K562 (cell line): ENCODE measurements around the gene DDX50. TPM values are rescaled to one million over a fixed set of nuclear protein-coding genes. Genes with fewer than 3 reads are reported as not detected.
"Not testable (repeated sequence)": the region's sequence is repeated elsewhere in the genome, so short reads cannot be mapped to it uniquely, and the experiment has no call there.

Experiments used
- ATAC-seq: fragments of 200-7000 bp; cut with Tn5 transposase; 3 replicates; pipeline ENCODE4 v1.9.1; 2020; ENCODE audit warnings: moderate library complexity
- BruUV-seq: library from RNA; stranded (reverse); fragments of 400-500 nt; replicated peaks from 2 replicates; lab custom pipeline; 2021; lab: Mats Ljungman, UMichigan
- CTCF ChIA-PET: fragments of 300-600 bp; formaldehyde crosslinking; extraction: SDS; loops from one replicate; lab custom pipeline; 2021; ENCODE audit warnings: low intra/inter-chr PET ratio; lab: Yijun Ruan, JAX
- POLR2A ChIA-PET: fragments of 300-600, 350-650 bp; sonication (Branson Sonifier 250); formaldehyde crosslinking; extraction: SDS; loops from one replicate; lab custom pipeline; 2021; ENCODE audit warnings: antibody characterized with exemption, inconsistent platforms; lab: Yijun Ruan, JAX
- DNase-seq, 4 experiments: peaks; one replicate each; pipeline versions ENCODE4 v3.0.0 to v3.0.0-alpha.2; 2011 to 2018; ENCODE audit warnings: low spot score in 3 of 4, mixed read lengths in 3 of 4; ENCODE audit errors: extremely low read depth in 1 of 4
- FAIRE-seq: peaks from 2 replicates; lab custom pipeline; 2011; peaks lifted over from hg19 to GRCh38; lab: Jason Lieb, UNC
- H2AFZ ChIP-seq: 2 replicates; pipeline ENCODE4 v1.6.0; 2011; ENCODE audit warnings: low read depth, low read length, control low read depth, inconsistent platforms
- H3K27ac ChIP-seq: fragments of 200-600 bp; 3 replicates; pipeline ENCODE4 v1.8.0; 2011; ENCODE audit warnings: low read depth, mild to moderate bottlenecking, control low read depth, inconsistent platforms, low read length, moderate library complexity, mixed read lengths; ENCODE audit errors: extremely low read depth
- H3K27me3 ChIP-seq, 2 experiments: fragments of 300-600 bp in 1 of 2; 2 replicates in 1 of 2; 3 replicates in 1 of 2; pipeline versions ENCODE4 v1.6.0 to v1.8.0; 2011; ENCODE audit warnings: inconsistent platforms in 2 of 2, low read length in 2 of 2, mild to moderate bottlenecking in 1 of 2, mixed read lengths in 1 of 2, moderate library complexity in 1 of 2; ENCODE audit not compliant: control insufficient read depth in 2 of 2, insufficient read depth in 2 of 2
- H3K36me3 ChIP-seq: fragments of 300-600 bp; 3 replicates; pipeline ENCODE4 v1.8.0; 2011; ENCODE audit warnings: mild to moderate bottlenecking, low read length, inconsistent platforms; ENCODE audit not compliant: control insufficient read depth, insufficient read depth
- H3K4me1 ChIP-seq, 2 experiments: fragments of 200-600 bp in 1 of 2; replicated peaks in 1 of 2; 2 replicates in 1 of 2; 3 replicates in 1 of 2; pipeline versions ENCODE4 v1.5.1 to v1.8.0; 2011; ENCODE audit warnings: inconsistent platforms in 2 of 2, low read length in 2 of 2, mild to moderate bottlenecking in 1 of 2, mixed read lengths in 1 of 2, moderate library complexity in 1 of 2; ENCODE audit not compliant: control insufficient read depth in 2 of 2, insufficient read depth in 2 of 2
- H3K4me2 ChIP-seq: 2 replicates; pipeline ENCODE4 v1.6.1; 2011; ENCODE audit warnings: low read length, control low read depth, inconsistent platforms, mixed read lengths; ENCODE audit not compliant: insufficient read depth
- H3K4me3 ChIP-seq: fragments of 200-600 bp; sonication (generic), shearing (Covaris generic); 2 replicates; pipeline ENCODE4 v1.5.1; 2016; ENCODE audit warnings: control low read depth, inconsistent platforms
- H3K79me2 ChIP-seq: fragments of 200-600 bp; 3 replicates; pipeline ENCODE4 v1.8.0; 2011; ENCODE audit warnings: low read length, inconsistent platforms; ENCODE audit not compliant: control insufficient read depth, insufficient read depth
- H3K9ac ChIP-seq, 2 experiments: 2 replicates each; pipeline versions ENCODE4 v1.6.0 to v1.6.1; 2011; ENCODE audit warnings: low read depth in 2 of 2, low read length in 2 of 2, control low read depth in 1 of 2, inconsistent platforms in 1 of 2, mild to moderate bottlenecking in 1 of 2, mixed read lengths in 1 of 2; ENCODE audit not compliant: insufficient read depth in 1 of 2
- H3K9me1 ChIP-seq: one replicate; pipeline ENCODE4 v1.6.0; 2011; ENCODE audit warnings: inconsistent platforms, mild to moderate bottlenecking, low read length, moderate library complexity; ENCODE audit not compliant: control insufficient read depth, insufficient read depth
- H3K9me3 ChIP-seq: replicated peaks from 2 replicates; pipeline ENCODE4 v1.5.1; 2011; ENCODE audit warnings: low read depth, low read length, inconsistent platforms; ENCODE audit not compliant: control insufficient read depth, insufficient read depth
- H4K20me1 ChIP-seq: replicated peaks from 2 replicates; pipeline ENCODE4 v1.6.1; 2011; ENCODE audit warnings: low read length, inconsistent platforms, mixed read lengths; ENCODE audit not compliant: control insufficient read depth, insufficient read depth
- BDP1 ChIP-seq: IDR thresholded peaks from 3 replicates; pipeline ENCODE4 v1.6.1; 2011; ENCODE audit not compliant: insufficient read length, insufficient read depth
- HEY1 ChIP-seq: fragments of 250-450 bp; sonication (Bioruptor Pico); IDR thresholded peaks from 2 replicates; pipeline ENCODE4 v1.5.0; 2020; ENCODE audit warnings: mild to moderate bottlenecking, moderate library complexity, borderline replicate concordance
- HOXB6 ChIP-seq: fragments of 250-450 bp; sonication (Bioruptor Pico); IDR thresholded peaks from 2 replicates; pipeline ENCODE4 v1.5.1; 2022; ENCODE audit warnings: mild to moderate bottlenecking, borderline replicate concordance
- NRF1 ChIP-seq, 2 experiments: fragments of 450-650 bp; IDR thresholded peaks in 1 of 2; conservative IDR thresholded peaks in 1 of 2; 2 replicates each; pipeline ENCODE4 v1.6.1; 2014; ENCODE audit warnings: mild to moderate bottlenecking in 2 of 2
- POLR2A ChIP-seq: fragments of 450-650 bp; conservative IDR thresholded peaks from 2 replicates; pipeline ENCODE4 v1.6.1; 2016
- PPARD ChIP-seq: fragments of 250-450 bp; sonication (Bioruptor Pico); IDR thresholded peaks from 2 replicates; pipeline ENCODE4 v1.8.0; 2022; ENCODE audit warnings: inconsistent platforms, mild to moderate bottlenecking, moderate library complexity
- PURB ChIP-seq: sonication (generic); formaldehyde crosslinking; IDR thresholded peaks from 2 replicates; pipeline ENCODE4 v1.9.0; 2021; ENCODE audit warnings: low read depth, mild to moderate bottlenecking, missing genetic modification reagents
- RFX1 ChIP-seq: fragments of 450-650 bp; IDR thresholded peaks from 2 replicates; pipeline ENCODE4 v1.6.1; 2016; ENCODE audit warnings: mild to moderate bottlenecking, moderate library complexity
- SIRT6 ChIP-seq: IDR thresholded peaks from one replicate; pipeline ENCODE4 v1.6.1; 2012; ENCODE audit warnings: low read depth, mild to moderate bottlenecking, control low read depth, inconsistent platforms, low read length, moderate library complexity
- ZKSCAN1 ChIP-seq: fragments of 150-350 bp; IDR thresholded peaks from 2 replicates; pipeline ENCODE4 v1.6.1; 2016; ENCODE audit warnings: low read depth, low read length
- ZNF507 ChIP-seq: conservative IDR thresholded peaks from 2 replicates; pipeline ENCODE4 v1.6.1; 2017; ENCODE audit warnings: missing genetic modification characterization, missing compliant biosample characterization
- whole genome bisulfite sequencing: fragments of 100-300 bp; shearing (Covaris generic); methylation state at CpG from one replicate; pipeline ENCODE4 v1.1.6; 2016; ENCODE audit warnings: low coverage, mixed read lengths; ENCODE audit not compliant: insufficient coverage; ENCODE audit errors: missing lambda C conversion rate; 5-methylcytosine and 5-hydroxymethylcytosine counted together
- in situ Hi-C: fragments of 300-500 bp; cut with MboI; formaldehyde crosslinking; loops from 4 replicates; pipeline ENCODE4 v1.15.0; 2018; ENCODE audit warnings: inconsistent platforms, mixed read lengths
- intact Hi-C: fragments of 100-400 bp; cut with micrococcal nuclease; formaldehyde crosslinking; loops from 2 replicates; pipeline ENCODE4 v1.14.2; 2022
- polyA plus RNA-seq, 8 experiments: library from polyadenylated mRNA; depleted of rRNA in 4 of 8; stranded (reverse) in 5 of 8; unstranded in 3 of 8; fragments of >200 nt; fragmentation: Nextera tagmentation in 2 of 8; fragmentation: Illumina TruSeq in 1 of 8; extraction: Ambion mirVana in 2 of 8; extraction: Trizol in 1 of 8; gene quantifications; 2 replicates each; pipeline versions ENCODE4 v1.2.1 to v1.2.3, GENCODE V29; 2011 to 2014; ENCODE audit warnings: inconsistent platforms in 1 of 8, missing spikeins in 1 of 8
- total RNA-seq, 7 experiments: library from RNA; depleted of rRNA in 6 of 7; stranded (reverse); fragments of >200 nt in 6 of 7; fragmentation: Illumina TruSeq in 2 of 7; extraction: Trizol in 2 of 7; gene quantifications; 2 replicates each; pipeline versions ENCODE4 v1.2.1 to v1.2.3, GENCODE V29; 2011 to 2021; ENCODE audit warnings: low replicate concordance in 1 of 7
- TF ChIP-seq, protein P1 (sequence below): sonication (generic); formaldehyde crosslinking; IDR thresholded peaks from 2 replicates; pipeline ENCODE4 v1.8.1; 2023; ENCODE audit warnings: mild to moderate bottlenecking, missing genetic modification reagents
- TF ChIP-seq, protein P2 (sequence below): sonication (generic); formaldehyde crosslinking; IDR thresholded peaks from 2 replicates; pipeline ENCODE4 v1.8.1; 2023; ENCODE audit warnings: mild to moderate bottlenecking, missing genetic modification reagents, moderate library complexity

DDX50 gene
- total and polyA plus RNA-seq, 9 of the 15 experiments (the other 6 are each of a cell fraction or from before 2014, with no cell fraction given), result 36.7 to 86.8 (median 57.4) TPM

DNA sequence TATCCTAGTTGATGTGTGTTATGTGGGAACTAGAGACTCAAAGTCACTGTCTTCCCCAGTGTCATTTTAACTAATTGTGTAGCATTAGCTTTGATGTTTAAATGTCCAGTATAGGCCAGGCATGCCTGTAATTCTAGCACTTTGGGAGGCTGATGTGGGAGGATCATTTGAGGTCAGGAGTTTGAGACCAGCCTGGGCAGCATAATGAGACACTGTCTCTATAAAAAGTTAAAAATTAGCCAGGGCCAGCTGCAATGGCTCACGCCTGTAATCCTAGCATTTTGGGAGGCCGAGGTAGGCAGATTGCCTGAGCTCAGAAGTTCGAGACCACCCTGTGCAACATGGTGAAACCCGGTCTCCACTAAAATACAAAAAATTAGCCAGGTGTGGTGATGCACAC, 24.4 kb downstream of the DDX50 start (continued):
- TF ChIP-seq, protein P1, sequence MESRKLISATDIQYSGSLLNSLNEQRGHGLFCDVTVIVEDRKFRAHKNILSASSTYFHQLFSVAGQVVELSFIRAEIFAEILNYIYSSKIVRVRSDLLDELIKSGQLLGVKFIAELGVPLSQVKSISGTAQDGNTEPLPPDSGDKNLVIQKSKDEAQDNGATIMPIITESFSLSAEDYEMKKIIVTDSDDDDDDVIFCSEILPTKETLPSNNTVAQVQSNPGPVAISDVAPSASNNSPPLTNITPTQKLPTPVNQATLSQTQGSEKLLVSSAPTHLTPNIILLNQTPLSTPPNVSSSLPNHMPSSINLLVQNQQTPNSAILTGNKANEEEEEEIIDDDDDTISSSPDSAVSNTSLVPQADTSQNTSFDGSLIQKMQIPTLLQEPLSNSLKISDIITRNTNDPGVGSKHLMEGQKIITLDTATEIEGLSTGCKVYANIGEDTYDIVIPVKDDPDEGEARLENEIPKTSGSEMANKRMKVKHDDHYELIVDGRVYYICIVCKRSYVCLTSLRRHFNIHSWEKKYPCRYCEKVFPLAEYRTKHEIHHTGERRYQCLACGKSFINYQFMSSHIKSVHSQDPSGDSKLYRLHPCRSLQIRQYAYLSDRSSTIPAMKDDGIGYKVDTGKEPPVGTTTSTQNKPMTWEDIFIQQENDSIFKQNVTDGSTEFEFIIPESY, result no peak
- TF ChIP-seq PPARD (CRISPR knock-in tag), result no peak
- no peak for TF ChIP-seq HOXB6 (CRISPR knock-in tag)
- no peak for TF ChIP-seq PURB (CRISPR knock-in tag)
- TF ChIP-seq RFX1, result no peak
- TF ChIP-seq, protein P2, sequence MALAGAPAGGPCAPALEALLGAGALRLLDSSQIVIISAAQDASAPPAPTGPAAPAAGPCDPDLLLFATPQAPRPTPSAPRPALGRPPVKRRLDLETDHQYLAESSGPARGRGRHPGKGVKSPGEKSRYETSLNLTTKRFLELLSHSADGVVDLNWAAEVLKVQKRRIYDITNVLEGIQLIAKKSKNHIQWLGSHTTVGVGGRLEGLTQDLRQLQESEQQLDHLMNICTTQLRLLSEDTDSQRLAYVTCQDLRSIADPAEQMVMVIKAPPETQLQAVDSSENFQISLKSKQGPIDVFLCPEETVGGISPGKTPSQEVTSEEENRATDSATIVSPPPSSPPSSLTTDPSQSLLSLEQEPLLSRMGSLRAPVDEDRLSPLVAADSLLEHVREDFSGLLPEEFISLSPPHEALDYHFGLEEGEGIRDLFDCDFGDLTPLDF, result no peak
- TF ChIP-seq POLR2A, result no peak
- no peak for TF ChIP-seq SIRT6
- no peak for TF ChIP-seq NRF1 (conservative IDR thresholded peaks at IDR 0.05 in 1 of 2, IDR thresholded peaks at IDR 0.05 in 1 of 2)
- TF ChIP-seq BDP1, result no peak
- no peak for TF ChIP-seq HEY1 (CRISPR knock-in tag)
- no peak for TF ChIP-seq ZNF507 (tag)
- no peak for TF ChIP-seq ZKSCAN1
- TF ChIP-seq, all 486 proteins: peak for 0

DNA sequence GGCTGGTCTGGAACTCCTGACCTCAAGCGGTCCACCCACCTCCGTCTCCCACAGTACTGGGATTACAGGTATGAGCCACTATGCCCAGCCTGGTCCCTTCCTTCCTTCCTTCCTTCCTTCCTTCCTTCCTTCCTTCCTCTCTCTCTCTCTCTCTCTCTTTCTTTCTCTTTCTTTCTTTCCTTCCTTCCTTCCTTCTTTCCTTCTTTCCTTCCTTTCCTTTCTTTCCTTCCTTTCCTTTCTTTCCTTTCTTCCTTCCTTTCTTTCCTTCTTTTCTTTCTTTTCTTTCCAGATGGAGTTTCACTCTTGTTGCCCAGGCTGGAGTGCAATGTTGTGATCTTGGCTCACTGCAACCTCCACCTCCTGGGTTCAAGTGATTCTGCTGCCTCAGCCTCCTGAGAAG, 28.0 kb downstream of the DDX50 start:
- H3K4me3 ChIP-seq, DNase-seq, H3K9me3 ChIP-seq, H4K20me1 ChIP-seq, H3K4me1 ChIP-seq, H3K9me1 ChIP-seq, H3K4me2 ChIP-seq, H3K79me2 ChIP-seq, H3K9ac ChIP-seq, FAIRE-seq, H3K27me3 ChIP-seq, CTCF ChIA-PET, POLR2A ChIA-PET, H3K27ac ChIP-seq, intact Hi-C loops, ATAC-seq, in situ Hi-C loops, BruUV-seq, H2AFZ ChIP-seq: not testable (repeated sequence)
- H3K36me3 ChIP-seq, result peaks cover 37% of the 10 kb centered on the region; the same call in 2 of the 3 replicates
- WGBS, result 100% methylated on average over 2 of the region's 2 CpGs

DNA sequence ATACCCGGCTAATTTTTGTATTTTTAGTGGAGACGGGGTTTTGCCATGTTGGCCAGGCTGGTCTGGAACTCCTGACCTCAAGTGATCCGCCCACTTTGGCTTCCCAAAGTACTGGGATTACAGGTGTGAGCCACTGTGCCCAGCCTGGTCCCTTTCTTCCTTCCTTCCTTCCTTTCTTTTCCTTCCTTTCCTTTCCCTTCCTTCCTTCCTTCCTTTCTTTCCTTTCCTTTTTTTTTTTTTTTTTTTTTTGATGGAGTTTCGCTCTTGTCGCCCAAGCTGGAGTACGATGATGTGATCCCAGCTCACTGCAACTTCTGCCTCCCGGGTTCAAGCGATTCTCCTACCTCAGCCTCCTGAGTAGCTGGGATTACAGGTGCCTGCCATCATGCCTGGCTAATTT, 28.8 kb downstream of the DDX50 start:
- DNase-seq, POLR2A ChIA-PET, H3K9me1 ChIP-seq, FAIRE-seq, H2AFZ ChIP-seq, H3K79me2 ChIP-seq, H4K20me1 ChIP-seq, BruUV-seq, CTCF ChIA-PET, ATAC-seq, in situ Hi-C loops, H3K4me1 ChIP-seq, H3K9me3 ChIP-seq, H3K27me3 ChIP-seq, intact Hi-C loops, H3K4me3 ChIP-seq, H3K27ac ChIP-seq, H3K4me2 ChIP-seq, H3K9ac ChIP-seq: not testable (repeated sequence)
- WGBS, result 95% methylated on average over 4 of the region's 8 CpGs
- peaks cover 40% of the 10 kb centered on the region; the same call in 2 of the 3 replicates for H3K36me3 ChIP-seq
